ENCODE data around the gene DCLK1. TPM values are rescaled to one million over a fixed set of nuclear protein-coding genes. Genes with fewer than 3 reads are reported as not detected.

Gene DCLK1
- total RNA-seq, 1 experiment from 2014 or later: not detected

DNA sequence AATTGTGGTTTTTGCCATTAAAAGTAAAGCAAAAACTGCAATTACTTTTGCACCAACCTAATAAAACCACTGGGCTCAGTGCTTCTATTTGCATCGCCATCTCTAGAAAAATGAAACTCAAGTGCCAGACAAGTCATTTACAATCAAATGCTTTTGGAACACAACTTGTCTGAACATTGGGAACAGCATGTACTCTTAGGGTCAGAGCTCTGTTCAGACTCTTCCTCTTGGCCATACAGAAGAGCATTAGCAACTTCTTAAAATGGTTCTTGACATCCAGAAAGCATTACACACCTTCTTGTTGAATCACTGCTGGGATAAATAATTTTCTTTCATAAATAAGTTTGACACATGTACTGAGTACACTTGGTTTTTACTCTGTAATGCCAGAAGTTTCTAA lies 272.5 kb downstream of the DCLK1 start:
- Histone ChIP-seq H3K36me3 (ENCODE audit: control insufficient read depth, insufficient read depth, low read length) (no peaks in the 10 kb centered on the region), H3K27me3 (ENCODE audit: control insufficient read depth, insufficient read depth, low read length) (no peaks in the 10 kb centered on the region), H3K4me1 (ENCODE audit: control insufficient read depth, insufficient read depth, low read length) (no peaks in the 10 kb centered on the region), H3K9me3 (ENCODE audit: control insufficient read depth, insufficient read depth, low read depth, low read length) (no peaks in the 10 kb centered on the region), H3K27ac (ENCODE audit: low read length) (no peak overlapping the region), H3K4me3 (ENCODE audit: low read depth in 2 of 2, low read length in 2 of 2) (no peak overlapping the region)
- ATAC-seq: no peak
- ChIA-PET POLR2A (no interaction called here), CTCF (no interaction called here)
- in situ Hi-C loops (cut with HindIII; ENCODE audit: low pct_unique_long_range_greater_than_20kb, low sequenced_read_pairs): no loop called here
- DNase-seq (ENCODE audit: low read depth, low spot score): no peak
- intact Hi-C loops (cut with micrococcal nuclease; ENCODE audit: unreplicated experiment): no loop called here
- no peak for TF ChIP-seq SIN3A (IDR thresholded peaks at IDR 0.05; ENCODE audit: borderline replicate concordance, insufficient read depth, low read depth, low read length)
- no peak for TF ChIP-seq POLR2AphosphoS5 (IDR thresholded peaks at IDR 0.05; ENCODE audit: low read depth, low read length)
- TF ChIP-seq TCF7L2 (IDR thresholded peaks at IDR 0.05; ENCODE audit: low read depth, low read length): no peak
- TF ChIP-seq, protein P1, sequence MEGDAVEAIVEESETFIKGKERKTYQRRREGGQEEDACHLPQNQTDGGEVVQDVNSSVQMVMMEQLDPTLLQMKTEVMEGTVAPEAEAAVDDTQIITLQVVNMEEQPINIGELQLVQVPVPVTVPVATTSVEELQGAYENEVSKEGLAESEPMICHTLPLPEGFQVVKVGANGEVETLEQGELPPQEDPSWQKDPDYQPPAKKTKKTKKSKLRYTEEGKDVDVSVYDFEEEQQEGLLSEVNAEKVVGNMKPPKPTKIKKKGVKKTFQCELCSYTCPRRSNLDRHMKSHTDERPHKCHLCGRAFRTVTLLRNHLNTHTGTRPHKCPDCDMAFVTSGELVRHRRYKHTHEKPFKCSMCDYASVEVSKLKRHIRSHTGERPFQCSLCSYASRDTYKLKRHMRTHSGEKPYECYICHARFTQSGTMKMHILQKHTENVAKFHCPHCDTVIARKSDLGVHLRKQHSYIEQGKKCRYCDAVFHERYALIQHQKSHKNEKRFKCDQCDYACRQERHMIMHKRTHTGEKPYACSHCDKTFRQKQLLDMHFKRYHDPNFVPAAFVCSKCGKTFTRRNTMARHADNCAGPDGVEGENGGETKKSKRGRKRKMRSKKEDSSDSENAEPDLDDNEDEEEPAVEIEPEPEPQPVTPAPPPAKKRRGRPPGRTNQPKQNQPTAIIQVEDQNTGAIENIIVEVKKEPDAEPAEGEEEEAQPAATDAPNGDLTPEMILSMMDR (IDR thresholded peaks at IDR 0.05): no peak
- TF ChIP-seq, protein P2, sequence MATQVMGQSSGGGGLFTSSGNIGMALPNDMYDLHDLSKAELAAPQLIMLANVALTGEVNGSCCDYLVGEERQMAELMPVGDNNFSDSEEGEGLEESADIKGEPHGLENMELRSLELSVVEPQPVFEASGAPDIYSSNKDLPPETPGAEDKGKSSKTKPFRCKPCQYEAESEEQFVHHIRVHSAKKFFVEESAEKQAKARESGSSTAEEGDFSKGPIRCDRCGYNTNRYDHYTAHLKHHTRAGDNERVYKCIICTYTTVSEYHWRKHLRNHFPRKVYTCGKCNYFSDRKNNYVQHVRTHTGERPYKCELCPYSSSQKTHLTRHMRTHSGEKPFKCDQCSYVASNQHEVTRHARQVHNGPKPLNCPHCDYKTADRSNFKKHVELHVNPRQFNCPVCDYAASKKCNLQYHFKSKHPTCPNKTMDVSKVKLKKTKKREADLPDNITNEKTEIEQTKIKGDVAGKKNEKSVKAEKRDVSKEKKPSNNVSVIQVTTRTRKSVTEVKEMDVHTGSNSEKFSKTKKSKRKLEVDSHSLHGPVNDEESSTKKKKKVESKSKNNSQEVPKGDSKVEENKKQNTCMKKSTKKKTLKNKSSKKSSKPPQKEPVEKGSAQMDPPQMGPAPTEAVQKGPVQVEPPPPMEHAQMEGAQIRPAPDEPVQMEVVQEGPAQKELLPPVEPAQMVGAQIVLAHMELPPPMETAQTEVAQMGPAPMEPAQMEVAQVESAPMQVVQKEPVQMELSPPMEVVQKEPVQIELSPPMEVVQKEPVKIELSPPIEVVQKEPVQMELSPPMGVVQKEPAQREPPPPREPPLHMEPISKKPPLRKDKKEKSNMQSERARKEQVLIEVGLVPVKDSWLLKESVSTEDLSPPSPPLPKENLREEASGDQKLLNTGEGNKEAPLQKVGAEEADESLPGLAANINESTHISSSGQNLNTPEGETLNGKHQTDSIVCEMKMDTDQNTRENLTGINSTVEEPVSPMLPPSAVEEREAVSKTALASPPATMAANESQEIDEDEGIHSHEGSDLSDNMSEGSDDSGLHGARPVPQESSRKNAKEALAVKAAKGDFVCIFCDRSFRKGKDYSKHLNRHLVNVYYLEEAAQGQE (IDR thresholded peaks at IDR 0.05; ENCODE audit: insufficient read depth in 1 of 2, low read depth in 2 of 2, low read length in 1 of 2): no peak
- BruUV-seq (replicated peaks): no TSS peak

DNA sequence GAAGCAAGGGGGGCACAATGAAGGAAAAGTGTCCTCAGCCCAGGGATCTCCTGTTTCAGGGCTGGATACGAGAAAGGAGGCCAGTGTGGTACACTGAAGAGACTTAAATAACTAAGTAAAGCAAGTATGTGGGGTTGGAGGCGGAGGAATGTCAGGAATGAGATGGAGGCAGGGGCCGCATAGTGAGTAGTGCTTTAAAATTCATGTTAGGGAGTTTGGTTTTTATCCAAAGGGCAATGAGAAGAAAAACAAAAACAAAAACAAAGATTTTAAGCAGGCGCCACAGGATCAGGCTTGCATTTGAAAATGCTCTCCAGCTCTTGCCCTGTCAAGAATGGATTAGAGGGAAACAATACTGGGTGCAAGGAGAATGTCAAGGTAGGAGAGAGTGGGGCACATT lies 273.4 kb downstream of the DCLK1 start:
- Histone ChIP-seq H3K4me1 (ENCODE audit: control insufficient read depth, insufficient read depth, low read length) (no peaks in the 10 kb centered on the region), H3K9me3 (ENCODE audit: control insufficient read depth, insufficient read depth, low read depth, low read length) (no peaks in the 10 kb centered on the region), H3K27me3 (ENCODE audit: control insufficient read depth, insufficient read depth, low read length) (no peaks in the 10 kb centered on the region), H3K27ac (ENCODE audit: low read length) (no peak overlapping the region), H3K36me3 (ENCODE audit: control insufficient read depth, insufficient read depth, low read length) (no peaks in the 10 kb centered on the region), H3K4me3 (ENCODE audit: low read depth in 2 of 2, low read length in 2 of 2) (no peak overlapping the region)
- in situ Hi-C loops (cut with HindIII; ENCODE audit: low pct_unique_long_range_greater_than_20kb, low sequenced_read_pairs): no loop called here
- CTCF ChIA-PET: no interaction called here
- no peak for TF ChIP-seq POLR2AphosphoS5 (IDR thresholded peaks at IDR 0.05; ENCODE audit: low read depth, low read length)
- TF ChIP-seq TCF7L2 (IDR thresholded peaks at IDR 0.05; ENCODE audit: low read depth, low read length): no peak
- no peak for TF ChIP-seq SIN3A (IDR thresholded peaks at IDR 0.05; ENCODE audit: borderline replicate concordance, insufficient read depth, low read depth, low read length)
- TF ChIP-seq, protein P2 (IDR thresholded peaks at IDR 0.05; ENCODE audit: insufficient read depth in 1 of 2, low read depth in 2 of 2, low read length in 1 of 2): no peak
- TF ChIP-seq, protein P1 (IDR thresholded peaks at IDR 0.05): no peak
- POLR2A ChIA-PET: no interaction called here
- ATAC-seq: no peak
- no peak for DNase-seq (ENCODE audit: low read depth, low spot score)
- BruUV-seq (replicated peaks): no TSS peak
- intact Hi-C loops (cut with micrococcal nuclease; ENCODE audit: unreplicated experiment): no loop called here
